Measurements from ENCODE around the gene NPLOC4.

Gene NPLOC4

GRCh38 chr17:81543339-81543675 is 93.6 kb downstream of the NPLOC4 start:
- no peak for TF ChIP-seq CTCF (IDR thresholded peaks at IDR 0.05)

GRCh38 chr17:81542431-81543338 is 94.2 kb downstream of the NPLOC4 start:
- TF ChIP-seq CTCF (IDR thresholded peaks at IDR 0.05), result no peak

GRCh38 chr17:81541123-81541522 is 95.8 kb downstream of the NPLOC4 start:
- TF ChIP-seq CTCF (IDR thresholded peaks at IDR 0.05), result no peak

GRCh38 chr17:81540676-81541027 is 96.3 kb downstream of the NPLOC4 start:
- no peak for TF ChIP-seq CTCF (IDR thresholded peaks at IDR 0.05)

- TF ChIP-seq CTCF (IDR thresholded peaks at IDR 0.05), result no peak
Measured at GRCh38 chr17:81539961-81540675, 96.8 kb downstream of the NPLOC4 start.

GRCh38 chr17:81539571-81539900 is 97.4 kb downstream of the NPLOC4 start:
- TF ChIP-seq CTCF (IDR thresholded peaks at IDR 0.05), result no peak

GRCh38 chr17:81538651-81539570 is 98.0 kb downstream of the NPLOC4 start:
- no peak for TF ChIP-seq CTCF (IDR thresholded peaks at IDR 0.05)

All from LNCAP (cell line).